Measurements from ENCODE around the gene METTL6.
"Not testable (repeated sequence)": the region's sequence is repeated elsewhere in the genome, so short reads cannot be mapped to it uniquely, and the experiment has no call there.

Gene METTL6

DNA sequence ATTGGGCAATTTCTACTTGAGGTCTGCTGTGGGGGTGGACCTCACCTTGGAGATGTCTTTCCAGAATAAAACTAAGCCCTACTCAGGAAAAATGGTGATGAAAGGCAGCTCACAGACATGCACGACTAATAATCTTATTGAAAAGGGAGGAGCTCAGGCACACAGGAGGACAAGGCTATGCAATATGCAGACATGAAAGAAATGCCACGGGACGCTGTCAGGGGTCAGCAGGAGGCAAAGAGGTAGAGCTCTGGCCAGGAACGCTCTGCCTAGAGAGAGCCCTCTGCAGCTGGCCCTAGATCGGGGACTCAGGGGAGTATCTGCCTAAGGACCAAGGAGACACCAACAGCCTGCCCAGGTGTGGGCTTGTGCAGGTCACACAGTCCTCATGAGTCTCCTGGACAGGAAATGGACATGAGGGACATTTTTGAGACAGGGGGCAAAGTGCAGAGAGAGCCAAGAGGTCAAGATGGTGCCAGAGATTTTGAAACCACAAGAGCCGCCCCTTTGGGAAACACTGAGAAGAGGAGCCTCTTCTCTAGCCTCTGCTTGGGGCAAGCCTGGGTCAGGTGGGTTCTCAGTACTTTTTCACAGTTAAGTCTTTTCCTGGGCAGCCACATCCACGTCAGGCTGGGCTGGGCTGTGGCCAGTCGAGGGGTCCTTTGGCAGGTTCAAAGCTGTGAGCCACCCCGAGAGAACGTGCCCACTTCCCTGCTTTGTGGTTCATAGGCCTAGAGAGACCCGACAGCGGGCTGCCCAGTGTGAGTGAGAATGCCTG is 23.3 kb upstream of the METTL6 start:
- DNase-seq = no peak

DNA sequence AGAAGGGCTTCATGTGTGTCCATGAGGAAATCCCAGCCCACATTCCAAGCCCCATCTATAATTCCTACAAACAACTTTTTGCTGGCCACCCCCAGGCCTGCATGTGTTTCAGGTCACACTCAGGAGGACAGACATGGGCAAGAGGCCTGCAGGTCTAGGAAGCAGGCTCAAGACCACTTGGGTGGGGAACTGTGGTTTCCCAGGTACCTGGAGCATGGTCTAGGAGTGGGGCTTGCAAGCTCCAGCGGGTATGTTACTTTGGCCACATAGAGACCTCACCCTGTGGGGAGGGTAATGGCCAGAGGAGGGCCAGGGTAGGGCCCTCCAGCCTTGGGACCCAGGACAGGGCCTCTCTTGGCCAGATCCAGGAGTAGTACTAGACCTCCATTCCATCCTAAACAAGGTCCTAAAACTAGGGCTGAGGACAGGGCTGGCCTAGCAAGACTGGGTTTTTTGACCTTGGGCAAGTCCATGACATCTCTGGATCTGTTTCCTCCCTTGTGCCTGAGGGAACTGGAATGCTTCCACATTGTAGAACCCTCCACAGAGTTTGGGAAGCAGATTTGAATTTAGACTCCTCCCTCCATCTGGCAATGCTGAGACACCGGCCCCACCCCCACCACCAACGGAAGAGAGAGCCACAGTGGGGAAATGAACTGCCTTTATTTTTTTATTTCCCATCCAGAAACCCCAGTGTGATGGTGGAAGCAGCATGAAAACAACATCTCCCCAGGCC is 22.3 kb upstream of the METTL6 start:
- no peak for DNase-seq

DNA sequence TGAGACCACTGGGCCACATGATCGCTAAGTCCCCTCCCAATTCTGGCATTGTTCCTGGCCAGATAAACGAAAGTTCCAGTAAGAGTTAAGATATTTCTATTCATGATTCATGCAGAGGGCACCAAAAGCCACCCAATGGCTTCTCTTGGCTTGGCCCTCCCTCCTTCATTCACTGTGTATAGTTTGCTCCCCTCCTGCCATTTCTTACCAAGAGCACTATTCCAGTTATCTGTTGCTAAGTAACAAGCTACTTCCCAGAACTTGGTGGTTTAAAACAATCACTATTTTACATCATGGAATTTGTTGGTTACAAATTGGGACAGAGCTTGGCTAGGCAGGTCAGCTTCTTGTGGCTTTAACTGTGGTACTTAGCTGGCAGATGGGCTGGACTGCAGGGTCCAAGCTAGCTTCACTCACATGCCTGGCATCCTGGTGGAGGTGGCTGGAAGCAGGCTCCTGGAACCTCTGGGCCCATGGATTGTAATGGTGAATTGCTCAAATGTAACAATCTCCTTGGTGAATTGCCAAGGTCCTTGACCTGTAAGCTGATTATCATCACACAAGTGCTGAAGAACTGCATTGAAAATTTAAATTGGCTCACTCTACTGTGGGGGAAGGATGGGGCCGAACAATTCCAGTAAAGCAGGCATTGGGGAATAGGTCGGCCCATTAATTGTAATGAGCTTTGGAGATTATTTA is 16.6 kb upstream of the METTL6 start:
- DNase-seq = no peak

DNA sequence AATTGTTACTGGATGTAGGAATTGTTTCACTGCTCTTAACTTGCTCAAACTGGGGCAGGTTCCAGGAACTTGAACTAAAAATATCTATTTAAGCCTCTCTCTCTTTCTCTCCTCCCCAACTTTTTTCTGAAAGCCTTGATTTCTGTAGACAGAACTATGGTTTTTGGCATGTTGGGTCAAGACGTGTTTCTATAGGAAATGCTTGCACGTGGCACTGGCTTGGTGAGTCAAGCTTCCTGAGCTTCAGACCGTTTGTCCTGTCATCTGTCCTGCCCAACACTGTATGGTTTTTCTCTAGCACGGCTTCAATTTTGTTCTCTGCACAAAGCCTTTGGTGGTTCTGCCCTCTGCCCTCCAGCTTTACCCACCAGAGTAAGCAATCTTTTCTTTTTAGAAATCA is 13.5 kb upstream of the METTL6 start:
- no peak for DNase-seq

DNA sequence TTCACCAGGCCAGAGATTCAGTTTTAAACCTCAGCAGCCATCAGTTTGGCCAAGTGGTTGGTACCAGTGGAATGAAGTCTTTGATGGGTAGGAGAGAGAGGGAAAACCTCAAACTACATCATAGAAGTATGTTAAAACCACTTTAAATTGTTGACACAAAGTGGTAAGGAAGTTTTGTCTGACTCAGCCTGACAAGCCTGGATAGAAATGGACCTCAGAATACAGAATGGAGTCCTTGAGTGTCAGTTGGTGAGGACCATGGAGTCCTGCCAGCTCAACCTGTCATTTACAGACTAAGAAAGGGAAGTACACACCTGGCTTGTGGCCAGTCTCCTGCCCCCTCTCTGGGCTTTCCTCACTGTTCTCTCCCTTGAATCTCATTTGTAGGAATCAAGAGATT is 12.1 kb upstream of the METTL6 start:
- DNase-seq = no peak

DNA sequence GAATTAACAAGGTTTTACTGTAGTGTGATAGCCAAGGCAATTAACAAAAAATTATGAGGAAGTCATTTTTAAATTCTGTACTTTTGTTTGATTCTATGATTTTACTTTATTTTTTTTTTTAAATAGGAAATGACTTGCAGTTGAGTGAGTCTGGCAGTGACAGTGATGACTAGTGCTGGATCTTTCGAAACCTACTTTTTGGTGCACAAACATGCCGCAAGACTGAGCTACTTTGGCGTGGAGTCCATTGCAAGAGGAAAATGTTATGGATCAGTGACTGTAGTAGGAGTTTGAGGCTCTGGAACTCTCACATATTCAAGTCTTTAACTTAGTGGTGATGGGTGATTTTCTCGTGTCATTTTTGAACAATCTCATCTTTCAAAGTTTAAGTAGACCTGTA is 11.6 kb upstream of the METTL6 start:
- DNase-seq = no peak

DNA sequence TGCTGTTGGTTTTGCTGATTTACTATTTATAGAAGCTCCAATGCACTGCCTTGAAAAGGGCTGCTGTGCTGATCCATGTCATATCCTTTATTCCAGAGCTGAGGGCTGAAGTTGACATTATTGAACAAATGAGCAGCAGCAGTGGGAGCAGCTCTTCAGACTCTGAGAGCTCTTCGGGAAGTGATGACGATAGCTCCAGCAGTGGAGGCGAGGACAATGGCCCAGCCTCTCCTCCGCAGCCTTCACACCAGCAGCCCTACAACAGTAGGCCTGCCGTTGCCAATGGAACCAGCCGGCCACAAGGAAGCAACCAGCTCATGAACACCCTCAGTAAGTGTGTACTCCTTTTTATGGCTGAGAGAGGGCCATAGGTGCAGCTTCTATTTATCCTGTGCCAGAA is 8.9 kb upstream of the METTL6 start:
- no peak for DNase-seq

DNA sequence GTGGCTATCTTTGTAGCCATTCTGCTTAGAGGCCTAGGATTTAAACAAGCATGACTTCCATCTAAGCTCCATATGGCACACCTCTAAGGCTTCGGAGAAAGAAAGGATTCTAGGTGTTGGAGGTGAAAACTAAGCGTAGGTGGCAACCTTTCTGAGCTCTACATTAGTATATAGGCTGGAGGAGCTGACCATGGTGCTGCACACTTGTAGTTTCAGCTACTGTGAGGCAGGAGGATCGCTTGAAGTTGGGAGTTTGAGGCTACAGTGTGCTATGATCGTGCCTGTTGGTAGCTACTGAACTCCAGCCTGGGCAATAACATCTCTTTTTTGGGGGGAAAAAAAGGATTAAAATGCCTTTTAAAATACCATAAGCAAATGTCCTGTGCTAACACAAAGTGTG is 7.4 kb upstream of the METTL6 start:
- DNase-seq = no peak

DNA sequence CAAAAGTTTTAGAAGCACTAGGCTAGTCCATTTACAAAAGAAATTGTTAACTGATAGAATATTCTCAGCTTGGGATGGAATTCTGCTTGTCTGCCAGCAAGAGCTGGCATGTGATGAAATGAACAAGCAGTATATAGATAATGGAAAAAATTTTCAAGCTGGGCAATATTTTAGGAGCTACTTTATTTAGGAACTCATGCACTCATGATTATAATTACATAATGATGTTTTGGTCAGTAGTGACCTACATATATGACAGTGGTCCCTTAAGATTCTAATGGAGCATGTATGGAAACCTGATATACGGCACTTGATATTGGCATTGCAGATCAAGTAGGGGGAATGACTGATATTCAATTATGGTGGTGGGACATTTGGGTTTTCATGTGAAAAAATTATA is 6.2 kb upstream of the METTL6 start:
- DNase-seq = no peak

DNA sequence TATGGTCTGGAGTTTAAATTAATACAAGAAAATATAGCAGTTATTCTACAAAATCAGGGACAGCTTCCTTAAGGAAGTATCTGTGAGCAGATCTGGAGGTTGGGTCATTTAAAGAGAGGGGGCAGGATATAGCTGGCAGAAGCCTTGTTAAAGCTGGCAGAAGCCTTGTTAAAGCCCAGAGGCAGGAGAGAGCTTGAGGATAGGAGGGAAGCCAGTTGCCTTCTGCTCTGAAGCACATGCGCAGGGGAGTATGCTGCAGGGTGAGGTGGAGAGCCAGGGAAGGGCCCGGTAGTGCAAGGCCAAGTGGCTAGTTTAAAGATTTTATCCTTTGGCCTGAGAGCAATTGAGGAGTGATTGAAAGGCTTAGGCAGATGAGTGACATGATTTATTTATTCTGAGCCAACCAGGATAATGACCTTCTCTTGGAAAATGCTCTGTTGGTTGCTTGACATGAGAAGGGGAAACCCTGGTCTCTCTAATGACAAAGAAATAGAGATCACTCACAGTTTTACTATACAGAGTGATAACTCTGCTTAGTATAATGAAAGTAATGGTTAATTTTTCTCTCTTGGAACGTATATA is 4.0 kb upstream of the METTL6 start:
- no peak for DNase-seq

DNA sequence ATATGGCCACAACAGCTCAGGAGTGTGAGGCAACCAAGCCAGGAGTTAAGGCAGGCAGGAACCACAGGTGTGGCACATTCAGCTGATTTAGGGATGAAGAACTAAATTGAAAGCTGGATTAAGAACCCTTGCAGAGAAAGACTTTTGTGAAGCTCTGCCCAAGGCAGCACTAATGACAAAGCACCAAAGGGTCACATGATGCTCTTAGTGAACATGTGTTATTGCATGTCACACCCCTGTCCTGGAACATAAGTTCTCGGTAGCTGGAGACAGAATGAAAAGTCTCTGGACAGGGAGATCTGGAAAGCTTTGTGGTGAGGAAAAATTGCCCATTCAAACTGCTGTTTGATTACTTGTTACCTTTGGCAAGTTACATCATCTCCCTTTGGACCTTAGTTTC is 3.3 kb upstream of the METTL6 start:
- no peak for DNase-seq

DNA sequence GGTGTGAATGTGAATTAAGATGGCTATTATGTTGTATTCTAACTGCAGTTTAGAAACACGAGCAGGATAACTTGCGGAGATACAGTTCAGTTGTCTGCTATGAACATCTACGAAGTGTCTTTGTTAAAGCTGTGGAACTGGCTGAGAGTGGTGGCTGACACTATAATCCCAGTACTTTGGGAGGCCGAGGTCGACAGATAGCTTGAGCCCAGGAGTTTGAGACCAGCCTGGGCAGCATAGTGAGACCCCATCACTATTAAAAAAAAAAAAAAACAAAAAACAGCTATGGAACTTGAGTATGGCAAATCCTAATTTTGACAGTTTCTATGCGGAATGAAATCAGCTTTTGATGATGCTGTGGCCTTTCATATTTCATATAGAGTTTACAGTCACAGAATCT is 1.7 kb upstream of the METTL6 start:
- DNase-seq = no peak

DNA sequence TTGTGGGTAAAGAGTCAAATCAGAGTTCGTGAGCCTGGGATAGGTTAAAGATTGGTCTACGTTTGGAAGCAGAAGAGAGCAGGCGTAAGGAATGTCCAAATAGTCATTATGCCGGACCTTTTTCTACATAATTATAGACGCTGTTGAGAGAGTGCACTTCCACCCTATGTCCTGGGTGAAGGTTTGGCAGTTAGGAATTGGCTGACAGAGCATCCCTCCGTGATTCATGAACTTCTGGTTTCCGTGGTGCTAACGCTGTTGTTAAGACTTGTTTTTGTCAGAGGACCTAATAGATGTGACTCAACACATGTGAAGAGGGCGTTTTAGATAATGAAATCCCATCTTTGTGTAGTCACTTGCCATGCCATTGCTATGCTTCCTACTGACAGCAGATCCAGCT is 1.2 kb upstream of the METTL6 start:
- DNase-seq = peak; percentile 15

DNA sequence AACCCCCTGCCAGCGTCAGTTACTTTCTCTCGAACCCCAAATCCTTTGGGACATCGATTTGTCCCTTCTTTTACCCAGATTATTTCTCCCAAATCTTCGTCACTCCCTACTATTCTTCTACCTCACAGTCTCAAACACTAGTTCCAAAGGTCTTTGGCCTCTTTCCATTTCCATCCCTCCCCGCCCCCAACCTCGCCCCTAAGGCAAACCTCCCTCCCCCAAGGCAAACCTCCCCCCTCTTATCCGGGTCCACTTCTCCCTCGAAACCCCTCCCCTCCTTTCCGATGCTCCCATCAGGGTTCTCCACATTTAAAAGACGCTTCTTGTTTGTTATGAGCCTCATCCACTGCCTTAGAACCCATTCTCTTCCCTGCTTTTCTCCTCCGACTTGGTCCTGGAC is 637 bp upstream of the METTL6 start:
- DNase-seq = no peak

DNA sequence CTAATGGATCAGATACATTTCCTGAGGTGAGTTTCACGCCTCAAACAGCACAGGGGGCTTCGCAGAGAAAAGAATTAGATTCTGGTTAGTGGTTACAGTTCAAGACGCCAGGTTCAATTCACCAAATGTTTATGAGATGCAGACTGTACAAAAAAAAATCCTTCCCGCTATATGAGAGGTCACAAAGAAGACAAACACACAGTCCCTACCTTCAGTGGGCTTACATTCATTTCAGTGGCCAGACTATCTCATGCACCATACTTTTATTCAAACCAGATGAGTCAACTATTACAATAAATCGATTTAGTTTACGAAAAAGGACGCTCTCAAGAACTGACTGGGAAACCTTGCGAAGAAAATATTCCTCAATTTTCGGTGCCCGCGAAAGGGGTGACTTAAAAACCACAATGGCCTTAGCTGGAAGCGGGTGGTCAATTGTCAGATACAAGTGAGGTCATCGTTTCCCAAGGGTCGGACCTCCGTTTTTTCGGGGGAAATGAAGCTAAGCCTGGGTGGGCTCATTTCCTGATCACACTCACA is 695 bp downstream of the METTL6 start:
- DNase-seq = no peak

DNA sequence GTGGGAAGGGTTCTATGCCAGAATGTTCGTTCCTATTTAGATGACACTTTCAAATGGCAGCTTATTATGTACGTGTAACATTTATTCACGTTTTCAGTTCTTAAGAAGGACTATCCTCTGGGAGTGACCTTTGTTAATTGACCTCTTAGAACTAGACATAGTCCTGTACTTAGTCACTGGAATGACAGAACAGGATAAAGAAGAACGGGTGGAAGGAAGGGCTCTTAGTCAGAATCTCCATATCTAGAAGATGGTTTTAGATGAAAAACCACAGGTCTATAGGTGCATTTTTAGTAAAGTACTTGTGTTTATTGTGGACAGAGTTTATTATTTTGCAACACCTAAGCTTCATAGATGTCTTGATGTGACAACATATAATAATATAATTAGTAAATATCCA is 6.5 kb downstream of the METTL6 start:
- DNase-seq = no peak

DNA sequence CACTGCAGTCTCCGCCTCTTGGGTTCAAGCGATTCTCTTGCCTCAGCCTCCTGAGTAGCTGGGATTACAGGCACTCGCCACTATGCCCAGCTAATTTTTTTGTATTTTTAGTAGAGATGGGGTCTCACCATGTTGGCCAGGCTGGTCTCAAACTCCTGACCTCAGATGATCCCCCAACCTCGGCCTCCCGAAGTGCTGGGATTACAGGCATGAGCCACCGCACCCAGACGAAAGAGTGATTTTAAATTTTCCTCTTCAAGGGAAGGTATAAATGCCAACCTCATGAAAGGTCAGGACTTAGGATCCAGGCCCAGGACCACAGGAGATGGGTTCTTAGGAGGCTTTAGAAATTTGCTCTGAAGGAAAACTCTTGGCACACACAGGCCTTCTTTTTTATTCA is 16.4 kb downstream of the METTL6 start:
- not testable (repeated sequence) for DNase-seq

DNA sequence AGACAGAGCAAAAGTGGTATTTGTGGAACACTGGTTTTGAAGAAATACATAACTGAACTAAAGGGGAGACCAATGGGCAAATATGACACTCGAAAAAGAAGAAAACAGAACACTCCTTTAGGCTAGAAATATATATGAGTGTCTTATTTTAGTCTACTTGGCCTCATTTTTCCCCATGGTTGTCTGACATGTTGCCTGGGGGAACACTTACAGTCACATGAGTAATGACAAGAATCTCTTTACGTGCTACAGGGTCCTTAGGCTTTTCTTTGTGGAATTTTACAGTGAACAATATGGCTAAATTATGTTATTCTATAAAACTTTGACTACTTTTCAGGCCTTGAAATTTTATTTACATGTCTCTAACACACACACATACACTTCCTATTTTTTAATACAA is 17.6 kb downstream of the METTL6 start:
- DNase-seq = no peak

DNA sequence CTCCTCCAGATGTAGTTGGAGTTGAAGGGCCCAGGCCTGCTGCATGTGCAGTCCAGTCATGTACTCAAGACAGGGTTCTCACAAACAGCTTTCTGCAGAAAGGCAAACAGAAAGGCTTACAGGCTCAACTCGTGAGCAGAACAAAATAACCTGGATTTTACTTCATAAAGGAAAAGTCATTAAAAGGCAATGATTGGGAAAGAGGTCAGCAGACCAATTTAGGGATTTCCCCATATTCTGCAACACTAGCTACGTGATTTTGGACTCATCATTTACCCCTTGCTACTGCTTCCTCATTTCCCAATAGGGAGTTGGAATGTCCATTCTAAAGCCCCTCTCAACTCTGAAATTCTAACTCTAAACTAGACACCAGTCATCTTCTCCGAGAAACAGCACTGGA is 18.1 kb downstream of the METTL6 start:
- DNase-seq = no peak

DNA sequence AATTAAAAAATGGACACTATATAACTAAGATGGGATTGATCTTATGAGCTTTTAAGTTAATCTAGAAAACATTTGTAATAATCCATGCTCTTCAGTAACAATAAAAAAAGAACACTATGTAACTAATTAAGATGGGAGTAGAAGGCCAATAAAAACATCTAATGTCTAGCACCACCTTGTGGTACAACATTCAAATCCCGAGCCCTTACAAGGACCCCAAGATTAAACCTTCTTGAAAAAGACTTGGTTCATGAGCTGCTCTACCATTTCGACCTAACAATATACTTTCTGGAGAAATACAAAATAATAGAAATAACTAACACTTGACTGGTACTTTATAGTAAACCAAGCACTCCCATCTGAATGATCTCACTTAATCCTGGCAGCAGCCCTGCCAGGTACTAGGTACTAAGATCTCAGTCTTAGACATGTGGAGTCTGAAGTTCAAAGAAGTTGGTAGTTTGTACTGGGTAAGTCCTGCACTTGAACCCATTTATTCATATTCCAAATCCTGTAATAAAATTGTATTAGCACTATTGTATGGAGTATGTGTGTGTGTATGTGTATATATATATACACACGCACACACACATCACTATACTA is 21.8 kb downstream of the METTL6 start:
- no peak for DNase-seq

DNA sequence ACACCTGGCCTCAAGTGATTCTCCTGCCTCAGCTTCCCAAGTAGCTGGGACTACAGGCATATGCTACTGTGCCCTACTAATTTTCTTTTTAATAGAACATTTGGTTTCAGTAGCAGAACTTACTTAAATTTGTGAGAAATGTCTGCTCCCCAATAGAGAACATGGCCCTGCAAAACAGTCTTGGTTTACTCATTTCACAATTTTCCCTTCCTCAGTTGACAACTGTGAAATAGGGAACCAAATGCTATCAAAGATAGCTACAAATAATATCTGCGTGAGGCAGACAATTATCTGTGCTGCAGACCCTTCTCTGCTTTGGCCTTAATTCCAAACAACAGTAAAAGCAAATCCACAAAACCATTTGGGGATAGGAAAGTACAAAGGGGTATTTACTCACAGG is 22.6 kb downstream of the METTL6 start:
- no peak for DNase-seq

DNA sequence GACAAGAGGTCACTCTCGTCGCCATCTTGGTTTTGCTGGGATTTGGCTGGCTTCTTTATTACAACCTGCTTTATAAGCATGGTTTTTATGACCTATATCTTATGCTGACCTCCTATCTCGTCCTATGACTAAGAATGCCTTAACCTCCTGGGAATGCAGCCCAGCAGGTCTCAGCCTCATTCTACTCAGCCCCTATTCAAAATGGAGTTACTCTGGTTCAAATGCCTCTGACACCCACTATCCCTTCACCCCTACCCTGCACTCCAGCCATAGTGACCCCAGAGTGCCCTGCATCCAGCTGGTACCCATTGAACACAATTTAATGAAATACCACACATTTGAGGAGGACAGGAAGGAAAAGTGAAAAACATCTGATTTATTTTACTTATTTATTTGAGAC is 23.4 kb downstream of the METTL6 start:
- no peak for DNase-seq

DNA sequence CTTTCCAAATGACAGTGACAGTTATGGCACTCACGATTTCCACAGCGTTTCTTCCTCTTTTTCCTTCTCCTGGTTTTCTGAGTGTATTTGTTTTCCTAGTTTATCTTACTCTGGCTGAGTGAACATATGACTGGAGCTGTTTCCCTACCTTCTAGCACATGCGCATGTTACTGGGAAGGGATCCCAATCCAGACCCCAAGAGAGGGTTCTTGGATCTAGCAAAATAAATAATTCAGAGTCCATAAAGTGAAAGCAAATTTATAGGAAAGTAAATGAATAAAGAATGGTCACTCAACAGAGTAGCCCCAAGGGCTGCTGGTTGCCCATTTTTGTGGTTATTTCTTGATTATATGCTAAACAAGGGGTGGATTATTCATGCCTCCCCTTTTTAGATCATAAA is 23.8 kb downstream of the METTL6 start:
- no peak for DNase-seq

All from activated gamma-delta T cell treated with Interleukin-2 at 50 U/mL for 16 hours (primary cell).